GM18873 (cell line): ENCODE measurements around the gene ABHD5.

ENCODE experiments used
- ATAC-seq: cut with Tn5 transposase; IDR thresholded peaks from one replicate; pipeline ENCODE4 v1.9.1; 2021; ENCODE audit warnings: mild to moderate bottlenecking, moderate library complexity, moderate number of reproducible peaks; ENCODE audit not compliant: unreplicated experiment, low FRiP score

Gene ABHD5

GRCh38 chr3:43773273-43774094 is 82.7 kb downstream of the ABHD5 start:
- no peak for ATAC-seq

- ATAC-seq = no peak
Measured at GRCh38 chr3:43774799-43775198, 84.1 kb downstream of the ABHD5 start.

- no peak for ATAC-seq
Measured at GRCh38 chr3:43776101-43776500, 85.4 kb downstream of the ABHD5 start.

GRCh38 chr3:43779850-43780249 is 89.1 kb downstream of the ABHD5 start:
- ATAC-seq = no peak

GRCh38 chr3:43782541-43782940 is 91.8 kb downstream of the ABHD5 start:
- no peak for ATAC-seq
